Astrocyte (in vitro differentiated cells and primary cell): ENCODE results near the gene CTNNA2. TPM values are rescaled to one million over a fixed set of nuclear protein-coding genes. Genes with fewer than 3 reads are reported as not detected.

Experiments
- DNase-seq: peaks from one replicate; pipeline ENCODE4 v3.0.0-alpha.2; 2010; ENCODE audit warnings: low read depth
- FAIRE-seq: peaks from 2 replicates; lab custom pipeline; 2011; peaks lifted over from hg19 to GRCh38; lab: Jason Lieb, UNC
- H2AFZ ChIP-seq: 2 replicates; pipeline ENCODE4 v1.6.0; 2012; ENCODE audit warnings: low read depth, low read length, inconsistent platforms
- H3K27ac ChIP-seq: 2 replicates; pipeline ENCODE4 v1.5.1; 2011; ENCODE audit warnings: low read depth, low read length, inconsistent platforms
- H3K27me3 ChIP-seq: 2 replicates; pipeline ENCODE4 v1.6.0; 2011; ENCODE audit warnings: low read length, inconsistent platforms; ENCODE audit not compliant: insufficient read depth
- H3K36me3 ChIP-seq: 2 replicates; pipeline ENCODE4 v1.5.1; 2011; ENCODE audit warnings: low read length, inconsistent platforms; ENCODE audit not compliant: insufficient read depth
- H3K4me1 ChIP-seq: 2 replicates; pipeline ENCODE4 v1.5.1; 2011; ENCODE audit warnings: low read length, inconsistent platforms; ENCODE audit not compliant: insufficient read depth
- H3K4me2 ChIP-seq: 2 replicates; pipeline ENCODE4 v1.6.0; 2012; ENCODE audit warnings: low read length, inconsistent platforms
- H3K4me3 ChIP-seq: 2 replicates; pipeline ENCODE4 v1.5.1; 2011; ENCODE audit warnings: low read depth, mild to moderate bottlenecking, low read length, inconsistent platforms; ENCODE audit not compliant: insufficient read depth
- H3K79me2 ChIP-seq: 2 replicates; pipeline ENCODE4 v1.6.0; 2012; ENCODE audit warnings: mild to moderate bottlenecking, low read length, inconsistent platforms; ENCODE audit not compliant: insufficient read depth
- H3K9ac ChIP-seq: 2 replicates; pipeline ENCODE4 v1.6.0; 2012; ENCODE audit warnings: mild to moderate bottlenecking, low read length, inconsistent platforms
- H3K9me3 ChIP-seq: 2 replicates; pipeline ENCODE4 v1.5.1; 2012; ENCODE audit warnings: low read depth, mild to moderate bottlenecking, low read length, inconsistent platforms; ENCODE audit not compliant: insufficient read depth
- H4K20me1 ChIP-seq: 2 replicates; pipeline ENCODE4 v1.6.0; 2012; ENCODE audit warnings: low read length, inconsistent platforms; ENCODE audit not compliant: insufficient read depth
- H3K27ac Mint-ChIP-seq: one replicate; pipeline ENCODE4 v1.8.0; 2021; ENCODE audit warnings: mild to moderate bottlenecking, mixed read lengths; ENCODE audit not compliant: unreplicated experiment
- H3K27me3 Mint-ChIP-seq: one replicate; pipeline ENCODE4 v1.8.0; 2021; ENCODE audit warnings: low read depth, mixed read lengths; ENCODE audit not compliant: unreplicated experiment
- H3K36me3 Mint-ChIP-seq: one replicate; pipeline ENCODE4 v1.8.0; 2021; ENCODE audit warnings: low read depth, mixed read lengths; ENCODE audit not compliant: unreplicated experiment
- H3K4me1 Mint-ChIP-seq: one replicate; pipeline ENCODE4 v1.8.0; 2021; ENCODE audit warnings: low read depth, mixed read lengths; ENCODE audit not compliant: unreplicated experiment
- H3K4me3 Mint-ChIP-seq: one replicate; pipeline ENCODE4 v1.8.0; 2021; ENCODE audit warnings: mild to moderate bottlenecking, moderate library complexity, mixed read lengths; ENCODE audit not compliant: unreplicated experiment
- H3K9me3 Mint-ChIP-seq: one replicate; pipeline ENCODE4 v1.8.0; 2021; ENCODE audit warnings: mild to moderate bottlenecking, mixed read lengths; ENCODE audit not compliant: unreplicated experiment
- CTCF ChIP-seq: IDR thresholded peaks from 2 replicates; pipeline ENCODE4 v1.5.1; 2011; ENCODE audit warnings: low read depth, mild to moderate bottlenecking, inconsistent platforms, low read length, moderate library complexity; ENCODE audit not compliant: insufficient read depth
- EZH2 ChIP-seq: IDR thresholded peaks from 2 replicates; pipeline ENCODE4 v1.6.1; 2012; ENCODE audit warnings: mild to moderate bottlenecking, low read length, inconsistent platforms; ENCODE audit not compliant: insufficient read depth
- total RNA-seq: library from RNA; stranded (reverse); gene quantifications from 2 replicates; pipeline ENCODE4 v1.2.1, GENCODE V29; 2021

CTNNA2 gene
- total RNA-seq, 1 donor from 2014 or later: 3.9 TPM

- no peak overlapping the region for H2AFZ ChIP-seq
- no peak for DNase-seq
- Mint-ChIP-seq H3K27ac (no peak overlapping the region), H3K4me1 (no peaks in the 10 kb centered on the region), H3K4me3 (no peak overlapping the region), H3K36me3 (no peaks in the 10 kb centered on the region), H3K27me3 (no peaks in the 10 kb centered on the region), H3K9me3 (peaks cover 2% of the 10 kb centered on the region)
- H3K4me3 ChIP-seq: no peak overlapping the region
- H3K36me3 ChIP-seq: no peaks in the 10 kb centered on the region
- no peaks in the 10 kb centered on the region for H3K79me2 ChIP-seq
- H3K27me3 ChIP-seq: no peaks in the 10 kb centered on the region
- H3K9ac ChIP-seq: no peak overlapping the region
- no peak overlapping the region for H3K4me2 ChIP-seq
- H4K20me1 ChIP-seq: no peaks in the 10 kb centered on the region
- H3K27ac ChIP-seq: no peak overlapping the region
- FAIRE-seq: no peak
- no peaks in the 10 kb centered on the region for H3K9me3 ChIP-seq
- no peaks in the 10 kb centered on the region for H3K4me1 ChIP-seq
- no peak for TF ChIP-seq CTCF
- TF ChIP-seq EZH2: no peak
Observed at GRCh38 chr2:79734518-79734917, 221.7 kb downstream of the CTNNA2 start.

- Mint-ChIP-seq H3K27ac (no peak overlapping the region), H3K4me1 (no peaks in the 10 kb centered on the region), H3K27me3 (no peaks in the 10 kb centered on the region), H3K36me3 (no peaks in the 10 kb centered on the region), H3K9me3 (no peaks in the 10 kb centered on the region), H3K4me3 (no peak overlapping the region)
- H4K20me1 ChIP-seq: no peaks in the 10 kb centered on the region
- no peaks in the 10 kb centered on the region for H3K36me3 ChIP-seq
- TF ChIP-seq CTCF (no peak), EZH2 (no peak)
- no peaks in the 10 kb centered on the region for H3K4me1 ChIP-seq
- H3K4me2 ChIP-seq: no peak overlapping the region
- no peak overlapping the region for H3K4me3 ChIP-seq
- no peak overlapping the region for H3K27ac ChIP-seq
- no peaks in the 10 kb centered on the region for H3K79me2 ChIP-seq
- no peak overlapping the region for H2AFZ ChIP-seq
- H3K27me3 ChIP-seq: no peaks in the 10 kb centered on the region
- DNase-seq: no peak
- H3K9me3 ChIP-seq: no peaks in the 10 kb centered on the region
- H3K9ac ChIP-seq: no peak overlapping the region
- no peak for FAIRE-seq
Observed at GRCh38 chr2:79740879-79741443, 228.1 kb downstream of the CTNNA2 start.

GRCh38 chr2:79750321-79750720, 237.5 kb downstream of the CTNNA2 start:
- H4K20me1 ChIP-seq: no peaks in the 10 kb centered on the region
- DNase-seq (no peak), FAIRE-seq (no peak)
- H3K9me3 ChIP-seq: no peaks in the 10 kb centered on the region
- no peaks in the 10 kb centered on the region for H3K27me3 ChIP-seq
- TF ChIP-seq CTCF (no peak), EZH2 (no peak)
- H3K79me2 ChIP-seq: no peaks in the 10 kb centered on the region
- H2AFZ ChIP-seq: no peak overlapping the region
- no peak overlapping the region for H3K9ac ChIP-seq
- Mint-ChIP-seq H3K36me3 (no peaks in the 10 kb centered on the region), H3K27ac (no peak overlapping the region), H3K9me3 (peaks cover 2% of the 10 kb centered on the region), H3K27me3 (peaks cover 2% of the 10 kb centered on the region), H3K4me3 (no peak overlapping the region), H3K4me1 (no peaks in the 10 kb centered on the region)
- H3K4me1 ChIP-seq: no peaks in the 10 kb centered on the region
- no peaks in the 10 kb centered on the region for H3K36me3 ChIP-seq
- H3K27ac ChIP-seq: no peak overlapping the region
- no peak overlapping the region for H3K4me2 ChIP-seq
- no peak overlapping the region for H3K4me3 ChIP-seq
